CD4-positive, alpha-beta T cell (primary cell): ENCODE measurements around the gene IL4R. TPM values are rescaled to one million over a fixed set of nuclear protein-coding genes. Genes with fewer than 3 reads are reported as not detected.
A peak's percentile ranks its signal among the peaks of the same experiment; 100 is the strongest.

Experiments used
- ATAC-seq: fragments of 200-7000 bp; cut with Tn5 transposase; one replicate; pipeline ENCODE4 v1.10.0; 2022; ENCODE audit warnings: mild to moderate bottlenecking; ENCODE audit not compliant: poor library complexity
- CTCF ChIA-PET: fragments of 350-600 bp; sonication (Branson Sonifier 250); formaldehyde crosslinking; loops from one replicate; lab custom pipeline; 2021; ENCODE audit warnings: antibody characterized with exemption, inconsistent platforms; lab: Charles Lee
- POLR2A ChIA-PET: fragments of 350-600 bp; sonication (Branson Sonifier 250); formaldehyde crosslinking; loops from one replicate; lab custom pipeline; 2021; ENCODE audit warnings: antibody characterized with exemption, inconsistent platforms; lab: Charles Lee
- DNase-seq, 14 experiments: peaks; one replicate each; pipeline ENCODE4 v3.0.0-alpha.2; 2013 to 2020; ENCODE audit warnings: mixed read lengths in 2 of 14
- H3K27ac ChIP-seq, 2 donors: one replicate each; pipeline versions ENCODE4 v1.5.1 to v1.7.0; 2013; ENCODE audit warnings: low read length in 2 of 2, low read depth in 1 of 2, mild to moderate bottlenecking in 1 of 2
- H3K27me3 ChIP-seq, 2 experiments: 1 replicate in 1 of 2; 2 replicates in 1 of 2; pipeline versions ENCODE4 v1.6.1 to v1.7.0; 2013; ENCODE audit warnings: low read length in 2 of 2, control low read depth in 1 of 2, mild to moderate bottlenecking in 1 of 2, moderate library complexity in 1 of 2; ENCODE audit not compliant: insufficient read depth in 2 of 2, control insufficient read depth in 1 of 2
- H3K36me3 ChIP-seq: one replicate; pipeline ENCODE4 v1.6.1; 2013; ENCODE audit warnings: low read length, control low read depth; ENCODE audit not compliant: insufficient read depth
- H3K4me1 ChIP-seq: one replicate; pipeline ENCODE4 v1.6.1; 2013; ENCODE audit warnings: low read length, control low read depth; ENCODE audit not compliant: insufficient read depth
- H3K4me3 ChIP-seq: one replicate; pipeline ENCODE4 v1.5.1; 2013; ENCODE audit warnings: mild to moderate bottlenecking, low read length, moderate library complexity
- H3K9me3 ChIP-seq, 2 experiments: 1 replicate in 1 of 2; 2 replicates in 1 of 2; pipeline versions ENCODE4 v1.6.1 to v1.7.0; 2013; ENCODE audit warnings: low read length in 2 of 2, mild to moderate bottlenecking in 2 of 2, control low read depth in 1 of 2, moderate library complexity in 1 of 2; ENCODE audit not compliant: control insufficient read depth in 1 of 2, insufficient read depth in 1 of 2
- H3K27ac Mint-ChIP-seq: one replicate; pipeline ENCODE4 v1.8.0; 2020; ENCODE audit warnings: mixed read lengths
- H3K27me3 Mint-ChIP-seq: one replicate; pipeline ENCODE4 v1.8.0; 2021; ENCODE audit warnings: mixed read lengths
- H3K36me3 Mint-ChIP-seq: one replicate; pipeline ENCODE4 v1.8.0; 2021; ENCODE audit warnings: low read depth, mixed read lengths
- H3K4me1 Mint-ChIP-seq: one replicate; pipeline ENCODE4 v1.8.0; 2021; ENCODE audit warnings: low read depth, mixed read lengths
- H3K4me3 Mint-ChIP-seq: one replicate; pipeline ENCODE4 v1.8.0; 2020; ENCODE audit warnings: mild to moderate bottlenecking, mixed read lengths
- H3K9me3 Mint-ChIP-seq: one replicate; pipeline ENCODE4 v1.8.0; 2020; ENCODE audit warnings: mixed read lengths
- CTCF ChIP-seq: fragments of 200-600 bp; IDR thresholded peaks from one replicate; pipeline ENCODE4 v1.8.0; 2022; ENCODE audit warnings: antibody characterized with exemption, mild to moderate bottlenecking
- intact Hi-C, 2 experiments: fragments of 100-400 bp; cut with DNase I in 1 of 2; cut with micrococcal nuclease in 1 of 2; formaldehyde crosslinking; loops; one replicate each; pipeline versions ENCODE4 v1.15.1 to v1.9.0; 2023 to 2025; cut with DNase I, micrococcal nuclease
- total RNA-seq, 174 experiments: library from RNA in 2 of 174; stranded (reverse) in 2 of 174; gene quantifications; one replicate each; pipeline ENCODE4 v1.2.3 and lab custom pipeline; 2021 to 2026

IL4R gene
- total RNA-seq, 2 experiments from 2014 or later = 145 to 147 TPM

DNA sequence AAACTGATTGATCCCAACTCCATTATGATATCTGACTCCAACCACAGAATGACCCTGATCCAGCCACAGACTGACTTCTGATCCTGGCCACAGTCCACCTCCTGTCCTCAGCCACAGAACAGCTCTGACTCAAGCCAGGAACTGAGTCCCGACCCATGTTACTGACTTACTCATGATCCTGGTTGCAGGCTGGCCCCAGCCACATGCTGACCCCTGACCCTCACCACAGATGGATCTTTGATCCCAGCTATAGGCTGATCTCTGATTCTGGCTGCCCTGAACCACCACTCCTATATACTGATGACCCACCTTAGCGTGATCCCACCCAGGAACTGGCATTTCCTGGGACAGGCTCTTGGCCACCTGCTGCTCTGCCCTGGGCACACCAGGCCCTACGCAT lies 56.0 kb downstream of the IL4R start:
- Mint-ChIP-seq H3K27ac (peak overlapping the region; percentile 99), H3K36me3 (peaks cover under 1% of the 10 kb centered on the region), H3K4me3 (no peak overlapping the region), H3K4me1 (peaks cover 58% of the 10 kb centered on the region), H3K27me3 (no peaks in the 10 kb centered on the region), H3K9me3 (no peaks in the 10 kb centered on the region)
- intact Hi-C loops = loop anchor here (2.0 to 5.0 kb wide), 4 partner anchors 32 to 193 kb away; partner anchors contain the start of gene IL21R (in 1 of the 2)
- Histone ChIP-seq H3K4me1 (peaks cover 81% of the 10 kb centered on the region), H3K4me3 (no peak overlapping the region), H3K9me3 (peaks cover 0 to 5% of the 10 kb centered on the region in 2 experiments), H3K27ac (peak overlapping the region in 1 of 2 donors; percentile 33), H3K36me3 (no peaks in the 10 kb centered on the region), H3K27me3 (no peaks in the 10 kb centered on the region)
- no peak for ATAC-seq
- ChIA-PET POLR2A (interaction anchor here (4.1 to 8.6 kb wide), 2 partner anchors 34 to 133 kb away, joined by 20 to 134 read pairs; partner anchors contain the start of gene IL21R), CTCF (interaction anchor here (3.3 to 5.2 kb wide), 2 partner anchors 52 to 137 kb away, joined by 31 to 105 read pairs; no protein-coding TSS in a partner anchor)
- no peak for DNase-seq
- TF ChIP-seq CTCF = no peak

GRCh38 chr16:27370318-27370717 lies 56.5 kb downstream of the IL4R start:
- no peak overlapping the region for H3K4me3 ChIP-seq
- peaks cover 85% of the 10 kb centered on the region for H3K4me1 ChIP-seq
- no peaks in the 10 kb centered on the region for H3K36me3 Mint-ChIP-seq
- peak overlapping the region; percentile 99 for H3K27ac Mint-ChIP-seq
- no peaks in the 10 kb centered on the region for H3K27me3 ChIP-seq
- intact Hi-C loops = no loop called here
- peaks cover 0 to 5% of the 10 kb centered on the region in 2 experiments for H3K9me3 ChIP-seq
- ATAC-seq (no peak), DNase-seq (no peak)
- no peaks in the 10 kb centered on the region for H3K27me3 Mint-ChIP-seq
- H3K9me3 Mint-ChIP-seq = no peaks in the 10 kb centered on the region
- POLR2A ChIA-PET = interaction anchor here (4.1 to 8.6 kb wide), 2 partner anchors 34 to 134 kb away, joined by 20 to 134 read pairs; partner anchors contain the start of gene IL21R
- no peaks in the 10 kb centered on the region for H3K36me3 ChIP-seq
- peaks cover 53% of the 10 kb centered on the region for H3K4me1 Mint-ChIP-seq
- no peak overlapping the region for H3K4me3 Mint-ChIP-seq
- no peak for TF ChIP-seq CTCF
- H3K27ac ChIP-seq = no peak overlapping the region
- CTCF ChIA-PET = interaction anchor here (3.3 kb wide), 1 partner anchor 52 kb away, joined by 31 read pairs; no protein-coding TSS in a partner anchor

GRCh38 chr16:27373312-27373711 lies 59.5 kb downstream of the IL4R start:
- H3K27ac ChIP-seq = peak overlapping the region in 1 of 2 donors; percentile 47
- H3K9me3 Mint-ChIP-seq = no peaks in the 10 kb centered on the region
- peaks cover 41% of the 10 kb centered on the region for H3K4me1 Mint-ChIP-seq
- no peak for ATAC-seq
- H3K36me3 Mint-ChIP-seq = no peaks in the 10 kb centered on the region
- H3K4me3 Mint-ChIP-seq = no peak overlapping the region
- intact Hi-C loops = no loop called here
- POLR2A ChIA-PET = interaction anchor here (0.5 to 8.6 kb wide), 7 partner anchors 11 to 169 kb away, joined by 3 to 134 read pairs (median 4); partner anchors contain the start of gene IL21R
- no peak for TF ChIP-seq CTCF
- no peak overlapping the region for H3K27ac Mint-ChIP-seq
- H3K27me3 Mint-ChIP-seq = no peaks in the 10 kb centered on the region
- H3K36me3 ChIP-seq = no peaks in the 10 kb centered on the region
- H3K4me1 ChIP-seq = peaks cover 76% of the 10 kb centered on the region
- no peaks in the 10 kb centered on the region for H3K27me3 ChIP-seq
- DNase-seq = no peak
- H3K9me3 ChIP-seq = peaks cover 0 to 5% of the 10 kb centered on the region in 2 experiments
- no peak overlapping the region for H3K4me3 ChIP-seq
- CTCF ChIA-PET = interaction anchor here (0.9 to 2.0 kb wide), 4 partner anchors 54 to 204 kb away, joined by 3 to 8 read pairs (median 5); no protein-coding TSS in a partner anchor
